Nephron (organoid): ENCODE data around the gene ZNF695.

Experiments used
- H3K27ac Mint-ChIP-seq, 3 experiments: 2 replicates each; pipeline ENCODE4 v1.8.0; 2020; ENCODE audit warnings: mixed read lengths in 3 of 3, mild to moderate bottlenecking in 2 of 3, moderate library complexity in 1 of 3
- H3K27me3 Mint-ChIP-seq: 2 replicates; pipeline ENCODE4 v1.8.0; 2021; ENCODE audit warnings: low read depth, mild to moderate bottlenecking, moderate library complexity, mixed read lengths
- H3K36me3 Mint-ChIP-seq: 2 replicates; pipeline ENCODE4 v1.8.0; 2020; ENCODE audit warnings: low read depth, mixed read lengths
- H3K4me1 Mint-ChIP-seq: 2 replicates; pipeline ENCODE4 v1.8.0; 2020; ENCODE audit warnings: mixed read lengths
- H3K4me3 Mint-ChIP-seq, 3 experiments: 2 replicates each; pipeline ENCODE4 v1.8.0; 2020; ENCODE audit warnings: mild to moderate bottlenecking in 3 of 3, mixed read lengths in 3 of 3, moderate library complexity in 2 of 3
- H3K9me3 Mint-ChIP-seq: 2 replicates; pipeline ENCODE4 v1.8.0; 2020; ENCODE audit warnings: mixed read lengths
- CTCF ChIP-seq, 3 experiments: fragments of 200-600 bp; sonication (generic); IDR thresholded peaks; one replicate each; pipeline ENCODE4 v1.5.0; 2021; ENCODE audit warnings: antibody characterized with exemption in 3 of 3; ENCODE audit not compliant: unreplicated experiment in 3 of 3

ZNF695 gene

GRCh38 chr1:246971090-246971721 is 36.7 kb downstream of the ZNF695 start:
- Mint-ChIP-seq H3K9me3 (peaks cover 63% of the 10 kb centered on the region), H3K4me1 (no peaks in the 10 kb centered on the region)

GRCh38 chr1:246969621-246970020 is 38.2 kb downstream of the ZNF695 start:
- TF ChIP-seq CTCF (IDR thresholded peaks at IDR 0.05; ENCODE audit: unreplicated experiment in 3 of 3), result no peak
- Mint-ChIP-seq H3K36me3 (peaks cover 91% of the 10 kb centered on the region), H3K27me3 (no peaks in the 10 kb centered on the region), H3K9me3 (peaks cover 53% of the 10 kb centered on the region), H3K27ac (no peak overlapping the region), H3K4me1 (no peaks in the 10 kb centered on the region), H3K4me3 (no peak overlapping the region)

More at GRCh38 chr1:246971090-246971721, 36.7 kb downstream of the ZNF695 start:
- H3K27ac Mint-ChIP-seq, result no peak overlapping the region
- no peaks in the 10 kb centered on the region for H3K27me3 Mint-ChIP-seq
- H3K36me3 Mint-ChIP-seq, result peaks cover 91% of the 10 kb centered on the region
- H3K4me3 Mint-ChIP-seq, result no peak overlapping the region
- TF ChIP-seq CTCF (IDR thresholded peaks at IDR 0.05; ENCODE audit: unreplicated experiment in 3 of 3), result peak in 1 of 3 experiments; percentile 10

GRCh38 chr1:246966502-246966901 is 41.4 kb downstream of the ZNF695 start:
- H3K9me3 Mint-ChIP-seq, result peaks cover 40% of the 10 kb centered on the region
- no peaks in the 10 kb centered on the region for H3K4me1 Mint-ChIP-seq
- no peaks in the 10 kb centered on the region for H3K27me3 Mint-ChIP-seq
- H3K4me3 Mint-ChIP-seq, result no peak overlapping the region
- TF ChIP-seq CTCF (IDR thresholded peaks at IDR 0.05; ENCODE audit: unreplicated experiment in 3 of 3), result no peak
- H3K36me3 Mint-ChIP-seq, result peaks cover 89% of the 10 kb centered on the region
- no peak overlapping the region for H3K27ac Mint-ChIP-seq

- TF ChIP-seq CTCF (IDR thresholded peaks at IDR 0.05; ENCODE audit: unreplicated experiment in 3 of 3), result no peak
- H3K27me3 Mint-ChIP-seq, result no peaks in the 10 kb centered on the region
- H3K4me3 Mint-ChIP-seq, result no peak overlapping the region
- no peak overlapping the region for H3K27ac Mint-ChIP-seq
- peaks cover 69% of the 10 kb centered on the region for H3K36me3 Mint-ChIP-seq
- H3K9me3 Mint-ChIP-seq, result no peaks in the 10 kb centered on the region
- no peaks in the 10 kb centered on the region for H3K4me1 Mint-ChIP-seq
These were observed 47.7 kb downstream of the ZNF695 start for GRCh38 chr1:246959944-246960693.

- Mint-ChIP-seq H3K4me3 (no peak overlapping the region), H3K4me1 (no peaks in the 10 kb centered on the region), H3K9me3 (no peaks in the 10 kb centered on the region), H3K36me3 (peaks cover 38% of the 10 kb centered on the region), H3K27ac (no peak overlapping the region), H3K27me3 (no peaks in the 10 kb centered on the region)
- TF ChIP-seq CTCF (IDR thresholded peaks at IDR 0.05; ENCODE audit: unreplicated experiment in 3 of 3), result no peak
These were observed 53.7 kb downstream of the ZNF695 start for GRCh38 chr1:246954126-246954525.
